ENCODE measurements around the gene UBA5.

UBA5 gene

DNA sequence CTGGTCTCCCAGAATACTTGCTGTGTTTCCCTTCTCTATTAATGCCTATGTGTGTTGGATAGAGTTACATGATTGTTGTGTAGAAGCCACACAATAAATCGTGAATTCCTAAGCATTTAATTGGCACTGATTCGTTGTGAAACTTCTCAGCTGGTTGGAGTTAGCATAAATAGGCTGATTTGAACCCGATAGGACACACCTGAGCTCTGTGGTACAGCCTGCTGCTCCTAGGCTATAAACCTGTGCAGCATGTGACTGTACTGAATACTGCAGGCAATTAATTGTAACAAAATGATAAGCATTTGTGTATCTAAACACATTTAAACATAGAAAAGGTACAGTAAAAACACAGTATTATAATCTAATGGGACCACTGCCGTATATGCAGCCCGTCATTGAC, 5.4 kb upstream of the UBA5 start:
- no peak for DNase-seq

DNA sequence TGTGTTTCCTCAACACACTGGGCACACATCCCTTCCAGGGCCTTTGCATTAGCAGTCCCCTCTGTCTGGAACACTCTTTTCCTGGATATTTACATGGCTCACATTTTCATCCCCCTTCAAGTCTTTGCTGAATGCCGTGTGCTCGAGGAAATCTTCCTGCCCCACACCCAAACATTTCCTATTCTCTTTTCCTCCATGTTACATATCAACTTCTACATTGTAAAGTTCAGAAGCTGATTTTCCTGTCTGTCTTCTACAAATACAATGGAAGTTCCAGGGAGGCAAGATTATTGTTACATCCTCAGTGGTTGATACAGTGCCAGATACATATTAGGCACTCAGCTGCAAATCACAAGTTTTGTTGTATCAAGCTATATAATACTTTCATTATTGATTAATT, 4.7 kb upstream of the UBA5 start:
- no peak for DNase-seq

DNA sequence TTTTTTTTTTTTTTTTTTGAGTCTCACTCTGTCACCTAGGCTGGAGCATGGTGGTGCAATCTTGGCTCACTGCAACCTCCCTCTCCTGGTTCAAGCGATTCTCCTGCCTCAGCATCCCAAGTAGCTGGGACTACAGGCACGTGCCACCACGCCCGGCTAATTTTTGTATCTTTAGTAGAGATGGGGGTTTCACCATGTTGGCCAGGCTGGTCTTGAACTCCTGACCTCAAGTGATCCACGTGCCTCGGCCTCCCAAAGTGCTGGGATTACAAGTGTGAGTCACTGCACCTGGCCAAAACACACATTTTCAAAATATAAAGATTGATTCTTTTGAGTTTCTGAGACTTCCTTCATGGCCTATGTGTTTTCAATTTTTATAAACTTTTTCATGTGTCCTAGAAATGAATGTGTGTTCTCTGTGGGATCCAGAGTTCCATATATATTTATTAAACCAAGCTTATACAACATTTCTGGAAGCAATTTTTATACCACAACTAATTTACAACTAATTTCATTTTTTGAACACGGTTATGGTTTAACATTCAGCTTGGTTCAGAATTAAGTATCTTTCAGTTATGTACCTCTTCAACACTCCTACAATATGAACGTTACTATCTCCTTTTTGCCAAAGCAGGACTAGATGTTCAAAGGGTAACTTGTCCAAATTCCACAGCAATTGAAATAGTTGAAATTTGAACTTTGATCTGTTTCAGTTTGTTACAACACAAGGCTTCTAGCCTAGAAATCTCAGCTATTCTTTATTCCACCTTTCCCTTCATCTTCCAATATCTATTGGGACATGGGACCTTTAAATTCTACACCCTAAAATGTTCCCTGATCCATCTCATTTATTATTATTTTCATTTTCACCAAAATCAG, 2.0 kb upstream of the UBA5 start:
- DNase-seq, result no peak

DNA sequence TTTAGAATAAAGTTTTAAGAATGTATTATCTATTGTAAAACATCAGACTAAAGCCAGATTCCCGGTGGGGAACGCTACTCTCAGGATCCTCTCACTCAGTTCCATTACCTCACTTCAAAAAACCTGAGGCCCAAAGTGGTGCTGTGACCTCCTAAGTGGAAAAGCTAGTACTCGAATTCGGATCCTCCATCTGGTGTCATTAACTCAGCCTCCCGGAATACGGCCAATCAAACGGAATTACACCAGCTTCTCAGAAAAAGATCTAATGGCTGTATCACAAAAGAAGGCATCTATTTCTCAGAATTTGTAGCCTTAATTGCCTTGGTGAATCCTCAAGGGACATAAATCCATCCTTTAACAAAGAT, 1.1 kb upstream of the UBA5 start:
- no peak for DNase-seq

DNA sequence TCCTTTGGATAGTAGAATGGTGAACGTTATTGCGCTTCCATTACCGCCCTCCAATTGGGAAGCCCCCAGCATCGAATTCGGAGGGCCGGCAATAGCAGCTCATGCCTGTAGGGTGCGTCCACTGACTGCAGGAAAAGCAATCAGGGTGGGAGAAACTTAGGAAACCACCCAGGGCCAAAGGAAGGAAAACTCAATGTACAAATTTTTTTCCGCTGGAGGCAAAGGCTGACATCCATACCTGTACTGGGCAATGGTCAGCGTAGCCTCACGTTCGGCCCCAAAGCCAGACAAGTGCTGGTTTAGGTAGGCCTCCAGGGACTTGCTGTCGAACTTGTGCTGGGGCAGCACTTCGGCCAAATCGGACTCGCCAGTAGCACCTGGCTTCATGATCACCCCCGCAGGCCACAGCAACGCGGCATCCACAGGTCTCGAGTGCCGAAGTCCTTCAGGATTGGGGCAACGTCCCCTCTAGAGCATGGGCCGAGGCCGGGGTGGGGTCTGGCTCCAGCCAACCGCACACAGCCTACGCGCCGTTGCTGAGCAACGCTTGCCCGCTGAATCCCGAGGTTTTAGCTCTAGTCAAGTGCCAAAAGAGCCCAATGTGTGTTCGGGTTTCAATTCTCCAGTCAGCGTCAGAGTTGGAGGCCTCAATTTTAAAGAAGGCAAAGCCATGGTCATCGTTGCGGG, 621 bp upstream of the UBA5 start, which contains the start of gene ACAD11:
Gene ACAD11 (minus strand): TSS at position 445 of the 687 bp plus-strand sequence. CDS start 58 bp downstream, at position 387.
- DNase-seq, result peak; percentile 85

DNA sequence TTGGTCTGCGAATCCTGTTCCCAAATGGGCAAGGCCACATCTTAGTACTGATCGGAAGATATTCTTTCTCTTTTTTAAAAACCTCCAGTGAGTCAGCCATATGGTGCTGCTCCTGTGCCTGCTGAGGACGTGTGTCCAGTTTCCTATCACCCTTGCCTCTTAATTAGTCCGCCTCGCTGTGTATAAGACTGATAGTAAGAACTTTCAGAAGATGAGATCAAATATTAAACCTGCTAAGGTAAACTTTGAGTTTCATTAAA, 612 bp downstream of the UBA5 start:
- DNase-seq, result no peak

DNA sequence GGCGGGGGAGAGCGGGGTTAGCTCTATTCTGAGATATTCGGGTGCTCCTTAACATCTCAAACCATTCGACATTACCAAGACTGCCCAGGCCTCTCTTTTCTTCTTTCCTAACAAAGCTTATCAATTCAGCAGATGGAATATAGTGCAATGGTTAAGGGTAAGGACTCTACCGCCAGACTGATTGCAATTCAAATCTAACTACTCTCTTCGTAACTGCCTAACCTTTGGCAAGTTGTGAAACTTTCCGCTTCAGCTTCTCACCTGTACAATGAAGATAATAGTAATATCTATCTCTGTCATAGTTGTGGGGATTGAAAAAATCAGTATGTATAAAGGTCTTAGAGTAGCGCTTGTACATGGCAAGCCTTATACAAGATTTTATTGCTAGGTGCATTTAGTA, 972 bp downstream of the UBA5 start:
- DNase-seq, result no peak

DNA sequence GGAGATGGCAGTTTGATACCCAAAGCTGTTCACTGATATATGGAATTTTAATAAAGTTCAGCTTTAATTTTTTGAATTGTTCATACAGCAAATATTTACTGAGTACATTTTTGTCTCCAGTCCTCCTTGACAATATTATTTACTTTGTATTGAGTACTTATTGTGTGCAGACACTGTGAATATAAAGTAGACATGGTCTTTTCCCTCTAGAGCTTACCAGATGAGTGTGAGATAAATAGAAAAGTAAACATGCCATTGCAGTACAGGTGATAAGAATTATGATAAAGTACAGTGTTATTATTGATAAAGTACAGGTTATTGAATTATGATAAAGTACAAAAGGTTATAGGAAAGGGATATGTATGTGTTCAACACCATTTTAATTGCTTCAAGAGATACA, 2.1 kb downstream of the UBA5 start:
- no peak for DNase-seq

DNA sequence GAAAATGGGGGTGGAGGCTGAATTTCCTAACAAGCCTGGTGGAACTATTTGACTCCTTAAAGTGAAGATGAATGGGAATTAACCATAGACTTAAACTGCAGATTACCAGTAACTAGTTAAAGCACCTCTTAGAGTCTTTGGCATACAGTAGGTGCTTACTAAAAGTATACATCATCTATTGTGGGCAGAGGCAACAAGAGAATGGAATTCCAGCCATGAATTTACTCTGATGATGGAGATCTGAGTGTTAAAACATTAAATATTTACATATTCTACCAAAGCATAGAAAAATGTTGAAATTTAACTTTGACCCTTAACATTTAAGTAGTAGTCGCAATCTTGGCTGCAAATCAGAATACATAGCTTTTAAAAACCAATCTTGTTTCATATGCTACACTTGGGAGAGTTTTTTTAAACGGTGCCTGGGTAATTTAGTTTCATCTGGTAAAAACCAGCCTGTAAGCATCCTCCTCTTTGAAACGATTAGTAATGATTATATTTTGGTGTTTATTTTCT, 5.2 kb downstream of the UBA5 start:
- DNase-seq, result no peak

DNA sequence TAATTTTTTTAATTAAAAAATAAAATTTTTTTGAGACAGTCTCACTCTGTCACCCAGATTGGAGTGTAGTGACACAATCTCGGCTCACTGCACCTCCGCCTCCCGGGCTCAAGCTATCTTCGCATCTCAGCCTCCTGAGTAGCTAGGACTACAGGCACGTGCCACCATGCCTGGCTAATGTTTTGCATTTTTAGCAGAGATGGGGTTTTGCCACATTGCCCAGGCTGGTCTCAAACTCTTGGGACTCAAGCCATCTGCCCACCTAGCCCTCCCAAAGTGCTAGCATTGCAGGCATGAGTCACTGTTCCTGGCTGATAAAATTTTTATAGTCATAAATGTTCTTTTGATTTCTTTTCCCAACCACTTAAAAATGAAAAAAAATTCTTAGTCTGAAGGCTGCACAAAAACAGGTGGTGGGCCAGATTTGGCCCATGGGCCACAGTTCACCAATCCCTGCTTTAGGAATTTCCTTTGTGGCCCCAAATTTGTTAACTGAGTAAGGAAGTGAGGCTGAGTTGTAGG, 9.2 kb downstream of the UBA5 start:
- DNase-seq, result no peak

DNA sequence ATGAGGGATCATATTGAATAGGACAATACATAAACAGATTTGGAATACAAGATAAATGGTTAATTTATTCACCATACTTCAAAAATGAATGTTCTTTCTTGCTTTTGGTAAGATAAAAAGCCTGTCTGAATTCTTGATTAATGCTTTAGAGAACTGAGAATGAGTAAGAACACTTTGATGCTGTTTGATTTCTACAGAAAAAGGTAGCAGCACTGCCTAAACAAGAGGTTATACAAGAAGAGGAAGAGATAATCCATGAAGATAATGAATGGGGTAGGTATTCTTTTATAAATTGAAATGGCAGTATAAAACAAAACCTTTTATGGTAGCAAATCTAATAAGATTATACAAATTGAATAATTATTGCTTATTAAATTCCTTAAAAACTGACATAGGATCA, 15.3 kb downstream of the UBA5 start:
- no peak for DNase-seq

DNA sequence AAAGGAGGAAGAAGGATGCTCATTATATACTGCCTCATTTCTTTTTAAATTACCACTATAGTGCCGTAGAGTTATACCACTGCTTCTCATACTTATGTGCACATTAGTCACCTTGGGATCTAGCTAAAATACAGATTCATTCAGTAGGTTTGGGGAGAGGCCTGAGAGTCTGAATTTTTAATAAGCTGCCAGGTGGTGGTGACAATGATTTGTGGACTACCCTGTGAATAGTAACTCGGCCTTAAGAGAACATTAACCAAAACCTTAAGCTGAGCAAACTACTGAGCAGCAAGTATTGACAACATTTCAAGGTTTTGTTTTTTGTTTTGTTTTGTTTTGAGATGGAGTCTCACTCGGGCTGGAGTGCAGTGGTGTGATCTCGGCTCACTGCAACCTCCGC, 19.8 kb downstream of the UBA5 start:
- DNase-seq, result no peak

DNA sequence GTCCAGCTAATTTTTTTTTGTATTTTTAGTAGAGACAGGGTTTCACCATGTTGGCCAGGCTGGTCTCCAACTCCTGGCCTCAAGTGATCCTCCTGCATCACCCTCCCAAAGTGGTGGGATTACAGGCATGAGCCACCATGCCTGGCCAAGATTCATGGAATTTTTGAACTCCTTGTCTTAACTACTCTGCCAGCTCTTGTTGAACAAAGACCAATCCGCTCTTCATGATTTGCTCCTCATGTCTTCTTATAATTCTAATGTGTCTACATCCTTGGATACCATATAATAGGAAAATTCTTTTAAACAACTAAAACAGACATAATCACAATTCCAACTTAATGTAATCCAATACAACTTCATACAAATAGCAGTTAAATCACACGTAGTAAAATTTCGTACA, 21.3 kb downstream of the UBA5 start:
- peak; percentile 50 for DNase-seq

DNA sequence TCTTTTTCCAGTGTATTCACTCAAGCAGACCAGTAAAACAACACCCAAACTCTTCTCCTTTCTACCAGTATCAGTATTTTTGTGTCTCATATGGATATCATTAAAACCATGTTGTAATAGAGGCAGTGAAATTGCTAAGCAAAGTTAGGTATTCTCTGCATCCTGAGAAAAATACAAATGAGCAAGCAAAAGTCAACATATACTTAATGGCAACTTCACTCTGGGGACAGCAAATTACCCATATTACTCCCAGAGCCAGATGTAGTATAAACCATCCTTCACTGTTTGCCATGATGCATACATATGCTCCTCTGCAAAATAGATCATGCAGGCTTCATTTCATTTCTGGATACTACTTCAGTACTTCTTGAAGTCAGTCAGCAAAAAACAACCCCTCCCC, 22.1 kb downstream of the UBA5 start:
- DNase-seq, result no peak

DNA sequence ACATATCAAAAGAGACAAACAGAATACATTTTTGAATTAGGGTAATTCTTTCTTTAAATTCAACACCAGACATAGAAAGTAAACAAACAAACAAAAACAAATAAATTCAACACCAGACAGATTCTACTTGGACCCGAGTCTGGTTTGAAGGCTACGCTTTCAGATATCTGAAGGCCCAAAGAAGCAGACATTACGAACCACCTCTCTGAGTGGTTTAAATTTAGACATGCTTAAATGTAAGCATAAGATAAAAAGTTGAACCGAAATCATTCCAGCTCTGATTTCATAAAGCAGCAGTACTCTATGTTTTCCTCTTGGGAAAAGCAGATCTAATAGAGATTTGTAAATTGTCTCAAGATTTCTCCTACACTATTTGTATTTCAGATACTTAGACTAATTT, 29.9 kb downstream of the UBA5 start:
- no peak for DNase-seq

DNA sequence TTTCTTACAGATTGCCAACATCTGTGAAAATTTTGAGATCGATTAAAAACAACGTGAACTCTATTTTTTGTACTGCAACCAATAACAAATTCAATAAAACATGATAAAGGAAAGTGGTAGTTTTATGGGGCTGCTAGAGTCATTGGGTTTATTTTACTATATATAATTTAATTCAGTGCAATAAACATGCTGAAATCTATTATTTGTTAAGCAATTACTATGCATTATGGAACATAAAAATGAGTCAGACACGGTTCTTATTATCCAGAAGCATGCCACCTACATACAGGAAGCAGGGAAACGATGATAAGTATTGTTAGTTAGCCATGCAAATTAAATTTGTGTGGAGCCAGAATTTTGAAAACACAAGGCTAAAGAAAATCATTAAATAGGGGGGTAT, 34.9 kb downstream of the UBA5 start:
- DNase-seq, result no peak

DNA sequence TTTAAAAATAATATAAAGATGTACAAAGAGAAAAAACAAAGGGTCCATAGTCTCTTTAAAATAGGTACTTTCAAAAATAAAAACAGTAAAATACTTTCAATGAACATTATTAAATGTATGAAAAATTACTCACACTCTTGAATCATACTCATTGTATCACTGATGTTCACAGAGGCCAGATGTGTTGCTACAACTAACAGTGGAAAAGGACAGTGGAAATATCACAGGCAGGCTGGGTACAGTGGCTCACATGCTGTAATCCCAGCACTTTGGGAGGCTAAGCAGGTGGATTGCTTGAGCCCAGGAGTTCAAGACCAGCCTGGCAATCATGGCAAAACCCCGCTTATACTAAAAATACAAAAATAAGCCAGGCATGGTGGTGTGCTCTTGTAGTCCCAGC, 35.3 kb downstream of the UBA5 start:
- DNase-seq, result no peak

DNA sequence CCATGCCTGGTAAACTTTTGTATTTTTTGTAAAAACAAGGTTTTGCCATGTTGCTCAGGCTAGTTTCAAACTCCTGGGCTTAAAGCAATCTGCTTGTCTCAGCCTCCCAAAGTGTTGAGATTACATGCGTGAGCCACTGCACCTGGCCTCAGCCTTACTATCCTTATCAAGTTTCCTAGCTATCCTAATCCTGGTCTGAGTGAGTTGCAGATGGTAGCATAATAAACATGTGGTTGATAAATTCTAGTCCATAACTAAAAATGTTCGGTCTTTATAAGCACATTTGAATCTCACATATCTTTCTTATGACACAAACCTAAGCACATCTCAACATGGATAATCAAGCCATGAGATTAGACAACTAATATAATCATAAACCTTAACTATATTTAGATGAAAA, 43.6 kb downstream of the UBA5 start:
- no peak for DNase-seq

DNA sequence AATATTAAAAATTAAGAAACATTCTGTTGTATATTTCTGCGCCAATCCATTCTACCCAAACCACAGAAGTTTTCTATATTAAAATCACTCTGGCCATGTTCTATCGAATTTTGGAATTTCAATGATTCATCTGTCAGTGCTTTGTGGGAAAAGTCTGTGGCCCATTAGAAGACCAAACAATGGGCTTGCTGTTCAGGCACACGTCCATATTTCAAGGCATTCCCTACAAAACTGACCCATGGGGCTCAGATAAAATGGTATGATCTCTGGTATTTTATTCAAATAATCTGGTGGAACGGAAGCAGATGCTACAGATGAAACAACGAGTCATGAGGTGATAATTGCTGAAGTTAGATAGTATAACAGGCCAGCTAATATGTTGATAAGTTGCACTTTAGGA, 49.6 kb downstream of the UBA5 start:
- DNase-seq, result no peak

DNA sequence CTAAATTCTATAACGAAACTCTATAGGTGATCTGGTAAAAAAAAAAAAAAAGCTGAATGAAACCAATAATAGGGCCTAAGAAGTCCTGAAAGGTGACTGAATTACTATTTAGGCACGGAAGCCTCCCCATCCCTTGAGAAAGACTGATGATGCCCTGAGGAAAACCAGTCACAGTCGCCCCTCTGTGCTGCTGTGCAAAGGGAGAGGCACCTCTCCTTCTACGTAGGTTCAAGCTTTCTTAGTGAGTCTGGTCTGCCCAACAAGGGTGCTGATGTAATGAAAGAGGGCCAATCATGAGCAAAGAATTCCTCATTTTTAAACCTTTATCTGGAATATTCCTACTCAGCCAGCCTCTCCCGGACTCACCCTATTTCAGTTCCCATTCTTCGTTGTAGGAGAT, 50.2 kb downstream of the UBA5 start:
- no peak for DNase-seq

DNA sequence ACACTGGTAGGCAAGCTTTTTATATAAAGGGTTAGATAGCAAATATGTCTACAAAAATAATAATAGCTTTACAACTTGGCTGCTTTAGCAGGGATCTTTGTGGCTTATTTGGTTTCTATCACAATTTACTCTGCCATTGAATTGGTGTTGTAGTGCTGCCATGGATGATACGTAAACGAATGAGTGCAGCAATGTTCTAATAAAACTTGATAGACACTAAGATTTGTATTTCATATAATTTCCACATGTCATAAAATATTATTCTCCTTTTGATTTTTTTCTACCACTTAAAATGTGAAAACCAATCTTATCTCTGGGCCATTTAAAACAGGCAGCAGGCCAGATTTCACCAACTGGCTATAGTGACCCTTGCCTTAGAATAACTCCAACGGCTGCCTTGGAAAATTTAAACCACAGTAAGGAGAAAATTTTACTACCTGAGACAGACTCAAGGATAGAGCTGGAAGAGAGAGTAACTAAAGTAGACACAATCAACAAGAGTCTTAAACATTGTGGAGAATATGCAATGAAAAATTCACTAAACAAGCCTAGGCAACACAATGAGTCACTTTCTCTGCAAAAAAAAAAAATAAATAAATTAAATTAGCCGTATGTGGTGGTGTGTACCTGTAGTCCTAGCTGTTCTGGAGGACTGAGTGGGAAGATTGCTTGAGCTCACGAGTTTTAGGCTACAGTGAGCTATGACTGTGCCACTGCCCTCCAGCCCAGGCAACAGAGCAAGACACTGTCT, 54.0 kb downstream of the UBA5 start:
- DNase-seq, result no peak

DNA sequence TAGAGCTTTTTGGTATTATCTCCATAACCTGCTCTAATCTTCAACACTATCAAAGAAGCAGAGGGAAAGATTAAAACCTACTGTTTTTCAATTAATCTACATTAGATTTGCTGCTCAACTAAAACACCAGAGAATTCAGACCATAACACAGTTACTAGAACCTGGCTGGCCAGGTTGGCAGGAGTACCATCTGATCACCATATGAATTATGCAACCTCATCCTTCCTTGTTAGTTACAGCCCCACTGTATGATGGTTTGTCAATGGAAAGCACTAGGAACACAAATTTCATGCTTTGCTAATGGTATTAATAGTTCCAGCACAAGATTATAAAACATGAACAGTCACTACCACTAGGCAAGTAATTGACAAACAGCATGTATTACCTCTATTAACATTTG, 56.2 kb downstream of the UBA5 start:
- no peak for DNase-seq

DNA sequence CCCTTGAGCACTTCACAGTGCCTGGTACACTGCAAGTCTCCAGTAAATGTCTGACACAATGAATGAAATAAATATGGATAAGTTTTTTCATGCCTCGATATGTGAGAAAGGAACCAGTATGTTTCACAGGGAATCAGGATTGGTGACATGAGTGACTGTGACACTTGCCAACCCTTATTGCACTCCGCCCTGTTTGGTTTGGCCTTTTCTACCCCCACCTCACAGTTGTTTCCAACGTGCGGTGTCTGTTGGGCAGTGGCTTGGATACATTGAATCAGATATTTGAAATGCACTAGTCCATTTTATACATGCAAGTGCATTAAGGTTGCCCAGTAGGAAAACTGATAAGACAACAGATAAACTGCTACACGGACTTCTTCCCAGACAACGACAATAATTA, 60.1 kb downstream of the UBA5 start:
- no peak for DNase-seq
